Islet of Langerhans (tissue), 1 donor: ENCODE measurements around the gene EPS8L1.
"Not testable (repeated sequence)": the region's sequence is repeated elsewhere in the genome, so short reads cannot be mapped to it uniquely, and the experiment has no call there.

ENCODE experiments used
- FAIRE-seq: peaks from one replicate; lab custom pipeline; 2011; peaks lifted over from hg19 to GRCh38; lab: Jason Lieb, UNC

The EPS8L1 gene

DNA sequence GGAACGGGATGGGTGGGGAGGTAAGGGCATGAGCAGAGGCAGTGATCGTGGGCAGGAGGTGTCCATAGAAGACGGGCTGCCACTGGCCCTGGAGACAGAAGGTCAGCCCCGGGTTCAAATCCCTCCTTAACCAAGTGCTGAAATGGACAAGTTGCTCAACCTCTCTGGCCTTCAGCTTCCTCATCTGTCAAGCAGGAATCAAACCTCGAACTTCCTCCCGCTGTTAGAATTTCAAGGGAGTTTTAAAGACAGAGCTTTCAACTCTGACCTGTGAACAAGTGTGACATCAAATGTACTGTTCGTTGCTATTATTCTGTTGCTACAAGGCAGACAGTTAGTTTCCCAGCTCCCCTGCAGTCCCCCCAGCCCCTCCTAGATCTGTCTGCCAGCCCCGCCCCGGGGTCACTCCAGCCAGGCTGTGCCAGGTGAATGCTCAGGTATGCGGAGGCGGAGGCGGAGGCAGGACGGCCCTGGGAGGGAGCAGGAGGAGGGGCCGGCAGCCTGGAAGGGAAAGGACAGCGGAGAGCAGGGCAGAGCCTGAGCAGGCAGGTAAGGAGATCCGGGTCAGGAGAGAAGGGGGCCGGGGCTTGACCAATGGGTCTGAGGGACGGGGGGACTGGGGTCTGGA is at the start of gene EPS8L1:
TSS of gene EPS8L1 (plus strand) at position 499 of the 628 bp plus-strand sequence. CDS start 576 bp downstream, outside the sequence.
- no peak for FAIRE-seq

DNA sequence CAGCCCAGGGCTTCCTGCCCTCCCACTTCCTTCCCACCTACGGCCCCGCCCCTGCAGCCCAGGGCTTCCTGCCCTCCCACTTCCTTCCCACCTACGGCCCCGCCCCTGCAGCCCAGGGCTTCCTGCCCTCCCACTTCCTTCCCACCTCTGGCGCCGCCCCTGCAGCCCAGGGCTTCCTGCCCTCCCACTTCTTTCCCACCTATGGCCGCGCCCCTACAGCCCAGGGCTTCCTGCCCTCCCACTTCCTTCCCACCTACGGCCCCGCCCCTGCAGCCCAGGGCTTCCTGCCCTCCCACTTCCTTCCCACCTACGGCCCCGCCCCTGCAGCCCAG is 48.6 kb upstream of the EPS8L1 start:
- not testable (repeated sequence) for FAIRE-seq

DNA sequence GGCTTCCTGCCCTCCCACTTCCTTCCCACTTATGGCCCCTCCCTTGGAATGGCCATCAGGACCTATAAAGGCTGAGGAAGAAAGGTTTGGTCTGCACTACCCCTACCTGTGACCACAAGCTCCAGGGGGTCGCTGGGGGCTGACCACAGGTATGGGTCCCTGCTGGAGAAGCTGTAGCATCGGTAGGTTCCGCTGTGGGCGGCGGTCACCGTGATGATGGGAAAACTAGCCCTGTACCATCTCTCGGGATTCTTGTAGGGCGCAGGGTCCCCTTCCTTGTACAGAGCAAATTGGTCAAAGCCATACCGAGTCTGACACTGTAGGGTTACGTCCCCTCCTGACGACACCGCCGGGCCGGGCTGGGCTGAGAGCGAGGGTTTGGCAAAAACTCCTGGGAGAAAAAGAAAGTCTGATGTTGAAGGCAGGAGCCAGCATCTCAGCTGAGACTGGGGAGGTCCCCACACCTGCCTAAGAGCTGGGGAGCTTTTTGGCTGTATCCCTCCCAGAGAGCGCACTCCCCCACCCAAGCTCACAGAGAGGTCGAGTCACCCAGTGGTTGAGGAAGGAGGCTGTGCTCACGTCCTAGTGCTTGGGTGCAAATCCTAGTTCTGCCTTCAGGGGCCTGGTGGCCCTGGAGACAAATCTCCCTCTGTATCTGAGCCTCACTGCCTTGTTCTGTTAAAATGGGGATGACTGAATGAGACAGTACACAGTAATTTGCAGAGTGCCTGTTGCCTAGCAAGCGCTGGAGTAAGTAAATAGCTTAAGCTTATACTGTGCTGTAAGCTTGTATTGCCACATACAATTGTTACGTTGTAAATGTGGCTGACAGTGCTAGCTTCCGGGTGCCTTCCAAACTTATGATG is 48.0 kb upstream of the EPS8L1 start:
- no peak for FAIRE-seq

DNA sequence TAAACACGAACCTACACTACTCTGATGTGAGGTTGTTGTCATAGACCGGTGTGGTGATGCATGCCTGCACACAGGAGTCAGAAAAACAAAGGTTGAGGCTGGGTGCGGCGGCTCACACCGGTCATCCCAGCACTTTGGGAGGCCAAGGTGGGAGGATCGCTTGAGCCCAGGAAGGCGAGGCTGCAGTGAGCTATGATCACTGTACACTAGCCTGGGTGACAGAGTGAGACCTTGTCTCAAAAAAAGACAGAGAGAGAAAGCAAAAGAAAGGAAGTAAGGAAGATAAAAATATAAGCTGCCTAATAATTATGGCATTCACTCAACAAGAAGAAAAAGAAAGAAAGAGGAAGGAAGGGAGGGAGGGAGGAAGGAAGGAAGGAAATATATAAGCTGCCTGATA is 46.9 kb upstream of the EPS8L1 start:
- FAIRE-seq: no peak

DNA sequence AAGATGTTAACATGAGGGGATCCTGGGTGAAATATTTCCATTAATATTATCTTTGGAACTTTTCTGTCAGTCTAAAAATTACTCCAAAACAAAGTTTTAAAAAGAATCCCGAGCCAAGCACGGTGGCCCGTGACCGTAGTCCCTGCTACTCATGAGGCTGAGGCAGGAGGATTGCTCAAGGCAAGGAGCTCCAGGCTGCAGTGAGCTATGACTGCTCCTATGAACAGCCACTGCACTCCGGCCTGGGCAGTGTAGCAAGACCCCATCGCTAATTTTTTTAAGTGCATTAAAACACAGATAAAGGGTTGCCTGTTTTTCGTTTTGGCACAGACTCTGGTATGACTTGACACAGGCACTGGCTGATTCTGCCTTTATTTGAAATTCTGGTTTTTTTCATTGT is 44.5 kb upstream of the EPS8L1 start:
- no peak for FAIRE-seq

DNA sequence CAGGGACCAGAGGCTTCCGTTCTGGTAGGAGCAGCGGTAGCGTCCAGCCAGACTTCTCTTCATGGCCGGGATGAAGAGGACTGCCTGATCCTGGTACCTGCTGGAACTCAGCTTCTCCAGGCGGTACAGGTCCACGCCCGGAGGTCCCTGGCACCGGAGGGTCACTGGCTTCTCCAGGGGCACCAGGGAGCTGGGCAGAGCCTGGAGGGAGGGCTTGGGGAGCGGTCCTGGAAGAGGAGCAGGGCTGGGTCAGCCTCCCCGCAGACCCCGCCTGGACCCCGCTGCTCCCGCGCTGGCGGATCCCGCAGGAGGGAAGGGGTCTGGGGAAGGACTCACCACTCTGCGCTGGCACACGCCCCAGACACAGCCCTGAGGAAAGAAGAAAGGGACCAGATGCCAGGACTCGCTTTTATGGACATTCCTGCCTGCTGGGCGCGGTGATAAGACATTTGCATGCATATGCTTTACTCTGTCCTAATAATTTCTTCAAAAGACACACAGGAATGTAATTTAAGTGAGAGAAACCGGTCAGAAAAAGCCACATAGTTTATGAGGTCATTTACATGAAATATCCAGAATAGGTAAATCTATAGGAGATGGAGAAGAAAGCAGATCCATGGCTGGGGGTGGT is 43.4 kb upstream of the EPS8L1 start:
- FAIRE-seq: no peak

DNA sequence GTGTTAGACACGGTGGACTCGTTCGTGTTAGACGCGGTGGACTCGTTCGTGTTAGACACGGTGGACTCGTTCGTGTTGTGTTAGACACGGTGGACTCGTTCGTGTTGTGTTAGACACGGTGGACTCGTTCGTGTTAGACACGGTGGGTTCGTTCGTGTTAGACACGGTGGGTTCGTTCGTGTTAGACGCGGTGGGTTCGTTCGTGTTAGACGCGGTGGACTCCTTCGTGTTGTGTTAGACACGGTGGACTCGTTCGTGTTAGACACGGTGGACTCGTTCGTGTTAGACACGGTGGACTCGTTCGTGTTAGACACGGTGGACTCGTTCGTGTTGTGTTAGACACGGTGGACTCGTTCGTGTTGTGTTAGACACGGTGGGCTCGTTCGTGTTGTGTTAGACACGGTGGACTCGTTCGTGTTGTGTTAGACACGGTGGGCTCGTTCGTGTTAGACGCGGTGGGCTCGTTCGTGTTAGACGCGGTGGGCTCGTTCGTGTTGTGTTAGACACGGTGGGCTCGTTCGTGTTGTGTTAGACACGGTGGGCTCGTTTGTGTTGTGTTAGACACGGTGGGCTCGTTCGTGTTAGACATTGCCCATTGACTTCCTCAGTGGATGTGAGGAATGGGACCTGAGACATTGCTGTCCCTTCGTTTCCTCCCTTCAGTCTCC is 42.6 kb upstream of the EPS8L1 start:
- not testable (repeated sequence) for FAIRE-seq

DNA sequence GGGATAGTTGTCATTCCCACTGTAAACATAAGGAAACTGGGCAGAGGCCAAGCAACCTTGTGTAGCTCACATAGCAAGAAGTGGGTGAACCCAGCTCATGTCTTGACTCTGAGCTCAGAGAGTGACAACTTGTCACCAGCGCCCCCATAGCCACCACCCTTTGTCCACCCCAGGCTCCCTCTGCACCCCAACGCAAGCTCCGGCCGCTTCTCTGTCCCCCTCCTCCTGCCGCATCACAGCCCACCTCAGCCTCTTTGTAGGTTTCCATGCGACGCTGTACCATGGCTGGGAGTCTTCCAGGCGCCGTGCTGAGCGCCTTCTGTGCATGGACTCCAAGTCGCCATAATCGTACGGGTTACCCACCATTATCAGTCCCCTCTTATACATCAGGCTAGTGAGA is 40.9 kb upstream of the EPS8L1 start:
- no peak for FAIRE-seq

DNA sequence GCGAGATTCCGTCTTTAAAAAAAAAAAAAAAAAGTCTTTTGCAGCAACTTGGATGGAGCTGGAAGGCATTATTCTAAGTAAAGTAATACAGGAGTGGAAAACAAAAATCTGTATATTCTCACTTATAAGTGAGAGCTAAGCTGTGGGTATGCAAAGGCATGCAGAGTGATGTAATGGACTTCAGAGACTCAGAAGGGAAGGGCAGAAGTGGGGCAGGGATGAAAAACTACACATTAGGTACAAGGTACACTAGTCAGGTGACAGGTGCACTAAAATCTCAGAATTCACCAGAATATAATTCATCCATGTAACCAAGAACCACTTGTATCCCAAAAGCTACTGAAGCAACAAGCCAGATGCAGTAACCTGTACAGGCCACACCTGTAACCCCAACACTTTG is 39.6 kb upstream of the EPS8L1 start:
- no peak for FAIRE-seq

DNA sequence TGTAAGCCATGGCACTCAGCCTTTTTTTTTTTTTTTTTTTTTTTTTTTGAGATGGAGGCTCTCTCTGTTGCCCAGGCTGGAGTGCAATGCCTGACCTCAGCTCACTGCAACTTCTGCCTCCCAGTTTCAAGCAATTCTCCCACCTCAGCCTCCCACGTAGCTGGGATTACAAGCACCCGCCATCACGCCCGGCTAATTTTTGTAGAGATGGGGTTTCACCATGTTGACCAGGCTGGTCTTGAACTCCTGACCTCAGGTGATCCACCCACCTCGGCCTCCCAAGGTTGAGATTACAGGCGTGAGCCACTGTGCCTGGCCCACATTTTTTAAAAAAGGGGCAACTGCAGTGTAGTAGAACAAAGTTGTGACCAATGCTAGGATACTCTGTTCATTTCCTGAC is 38.1 kb upstream of the EPS8L1 start:
- FAIRE-seq: not testable (repeated sequence)

DNA sequence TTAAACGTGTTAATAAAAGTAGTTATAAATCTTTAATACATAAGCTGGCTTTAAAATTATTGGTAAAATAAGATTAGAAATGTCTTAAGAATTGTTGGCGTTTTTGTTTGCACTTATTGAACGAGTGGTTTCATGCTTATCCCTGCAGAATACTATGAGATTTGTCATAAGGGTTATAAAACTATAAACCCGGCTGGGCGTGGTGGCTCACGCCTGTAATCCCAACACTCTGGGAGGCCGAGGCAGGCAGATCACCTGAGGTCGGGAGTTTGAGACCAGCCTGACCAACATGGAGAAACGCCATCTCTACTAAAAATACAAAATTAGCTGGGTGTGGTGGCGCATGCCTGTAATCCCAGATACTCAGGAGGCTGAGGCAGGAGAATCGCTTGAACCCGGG is 35.0 kb upstream of the EPS8L1 start:
- not testable (repeated sequence) for FAIRE-seq

DNA sequence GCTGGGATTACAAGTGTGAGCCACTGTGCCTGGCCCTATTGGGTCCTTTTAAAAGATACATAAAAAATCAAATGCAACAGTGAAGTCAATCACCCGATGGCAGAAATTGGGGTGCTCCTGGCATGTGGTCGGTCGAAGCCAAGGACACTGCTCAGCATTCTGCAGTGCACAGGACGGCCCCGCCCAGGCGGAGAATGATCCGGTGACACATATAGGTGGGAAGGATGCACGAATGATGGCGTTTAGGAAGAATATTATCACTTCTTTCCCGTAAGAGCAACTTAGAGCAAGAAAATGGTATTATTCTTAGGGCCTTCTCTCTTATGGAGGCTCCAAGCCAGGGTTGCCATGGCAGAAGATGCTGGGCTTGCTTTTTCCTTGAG is 34.4 kb upstream of the EPS8L1 start:
- FAIRE-seq: no peak

DNA sequence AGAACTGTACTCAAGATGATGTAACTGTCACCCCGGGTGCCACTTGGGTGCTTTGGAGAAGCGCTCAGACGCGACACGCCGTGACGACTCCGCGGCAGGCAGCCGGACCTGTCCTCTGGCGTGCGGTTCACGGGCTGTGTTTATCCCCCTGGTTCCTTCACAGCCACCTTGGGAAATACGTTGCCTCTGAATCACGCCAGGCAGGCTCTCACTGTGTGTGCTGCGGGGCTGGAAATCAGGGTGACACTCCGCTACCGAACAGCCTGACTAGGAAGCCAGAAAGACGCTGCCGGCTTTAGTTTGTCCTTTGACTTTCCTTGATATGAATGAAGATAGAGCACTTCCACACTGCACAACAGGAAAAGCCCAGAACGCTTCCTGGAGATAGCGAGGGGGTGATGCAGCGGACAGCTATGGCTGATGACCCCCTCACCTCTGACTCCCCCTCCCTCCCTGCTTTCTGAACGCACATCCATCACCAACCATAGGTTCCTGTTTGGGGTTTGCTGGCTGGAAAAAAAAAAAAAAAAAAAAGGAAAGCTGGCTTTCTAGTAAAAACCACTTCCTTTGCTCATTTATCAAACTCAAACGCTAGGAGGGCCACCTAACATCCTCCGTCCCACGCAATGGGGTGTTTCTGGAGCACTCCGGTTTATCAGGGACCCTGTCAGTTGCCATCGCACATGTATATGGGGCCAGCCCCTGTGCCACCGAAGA is 33.9 kb upstream of the EPS8L1 start:
- no peak for FAIRE-seq

DNA sequence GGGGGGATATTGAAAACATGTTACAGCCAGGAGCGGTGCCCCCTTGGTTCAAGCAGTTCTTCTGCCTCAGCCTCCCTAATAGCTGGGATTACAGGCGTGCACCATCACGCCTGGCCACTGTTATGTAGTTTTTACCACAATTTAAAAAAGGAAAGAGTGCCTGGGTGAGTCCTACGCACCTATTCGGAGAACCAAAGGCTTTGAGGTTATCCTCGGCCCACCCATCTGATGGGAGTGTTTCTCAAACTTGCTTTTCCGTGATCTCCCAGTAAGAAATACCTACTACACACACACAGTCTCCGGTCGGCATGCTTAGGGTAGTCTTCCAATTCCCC is 33.4 kb upstream of the EPS8L1 start:
- no peak for FAIRE-seq

DNA sequence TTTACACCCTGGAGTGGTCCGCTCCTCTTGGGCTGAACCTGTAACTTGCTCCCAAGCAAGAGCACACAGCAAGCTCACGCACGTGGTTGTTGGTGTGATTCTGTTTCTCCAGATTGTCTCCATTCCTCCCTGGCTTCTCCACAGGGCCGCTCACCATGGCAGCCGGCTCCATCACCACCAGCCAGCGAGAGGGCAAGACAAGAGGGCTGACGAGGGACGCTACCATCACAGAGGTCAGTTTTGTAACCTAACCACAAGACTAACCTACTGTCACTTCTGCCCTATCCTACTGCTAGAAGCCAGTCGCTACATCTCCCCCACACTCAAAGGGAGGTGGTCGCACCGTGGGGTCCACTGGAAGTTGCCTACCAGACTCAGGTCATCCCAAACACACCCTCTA is 33.0 kb upstream of the EPS8L1 start:
- FAIRE-seq: no peak

DNA sequence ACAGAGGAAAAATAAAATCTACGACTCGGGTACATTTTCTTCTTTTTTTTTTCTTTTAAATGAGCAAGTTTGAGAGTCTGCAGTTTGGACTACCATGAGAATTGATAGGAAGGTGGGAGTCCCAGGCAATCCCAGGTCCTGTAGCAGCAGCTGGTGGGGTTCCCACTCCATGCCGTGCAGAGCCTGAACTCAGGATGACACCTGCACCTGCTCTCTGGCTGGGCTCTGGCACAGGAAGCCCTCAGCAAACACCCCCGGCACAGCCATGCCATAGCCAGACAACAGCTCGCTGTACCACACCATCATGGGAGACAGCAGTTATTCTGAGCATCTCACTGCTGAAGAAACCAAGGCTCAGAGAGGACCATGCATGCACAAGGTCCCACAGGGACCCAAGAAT is 31.4 kb upstream of the EPS8L1 start:
- no peak for FAIRE-seq

DNA sequence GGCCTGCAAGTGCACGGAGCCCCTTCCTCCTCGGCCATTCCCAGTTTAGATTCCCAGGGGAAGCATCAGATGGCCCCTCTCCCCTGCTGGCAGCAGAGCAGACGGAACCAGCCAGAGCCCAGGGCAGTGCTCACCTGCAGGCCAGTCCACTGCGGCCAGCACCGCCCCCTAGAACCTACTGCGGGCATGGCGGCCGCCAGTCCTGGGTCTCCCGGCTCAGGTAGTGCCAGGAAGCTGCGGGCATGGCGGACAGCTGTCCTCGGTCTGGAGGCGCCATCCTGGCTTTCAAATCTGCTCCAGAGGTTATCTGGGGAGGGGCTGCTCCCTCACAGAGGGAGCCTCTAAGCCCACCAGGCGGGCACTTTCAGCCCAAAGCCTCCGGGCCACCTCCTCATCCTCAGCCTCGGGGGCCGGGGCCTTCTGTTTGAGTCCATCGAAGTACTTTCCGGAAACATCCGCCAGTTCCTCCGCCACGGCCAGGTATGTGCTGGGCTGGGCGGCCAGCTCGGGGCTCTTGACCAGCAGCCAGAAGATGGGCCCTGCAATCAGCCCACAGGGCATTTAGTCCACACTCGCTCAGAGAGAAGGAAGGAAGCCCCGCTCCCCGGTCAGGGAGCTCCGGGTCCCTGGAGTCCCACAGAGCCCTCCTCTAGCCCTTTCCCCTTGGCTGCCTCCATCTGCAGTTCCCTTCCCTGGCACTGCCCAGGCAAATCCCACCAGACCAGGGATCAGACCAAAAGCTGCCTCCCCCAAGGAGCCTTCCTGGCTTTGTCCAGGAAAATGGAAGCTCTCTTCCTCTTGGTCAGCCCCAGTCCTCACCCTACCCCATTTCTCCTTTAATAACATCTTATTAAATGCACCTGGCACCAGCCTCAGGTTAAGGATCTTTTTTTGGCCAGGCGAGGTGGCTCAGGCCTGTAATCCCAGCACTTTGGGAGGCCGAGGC is 30.6 kb upstream of the EPS8L1 start:
- no peak for FAIRE-seq

DNA sequence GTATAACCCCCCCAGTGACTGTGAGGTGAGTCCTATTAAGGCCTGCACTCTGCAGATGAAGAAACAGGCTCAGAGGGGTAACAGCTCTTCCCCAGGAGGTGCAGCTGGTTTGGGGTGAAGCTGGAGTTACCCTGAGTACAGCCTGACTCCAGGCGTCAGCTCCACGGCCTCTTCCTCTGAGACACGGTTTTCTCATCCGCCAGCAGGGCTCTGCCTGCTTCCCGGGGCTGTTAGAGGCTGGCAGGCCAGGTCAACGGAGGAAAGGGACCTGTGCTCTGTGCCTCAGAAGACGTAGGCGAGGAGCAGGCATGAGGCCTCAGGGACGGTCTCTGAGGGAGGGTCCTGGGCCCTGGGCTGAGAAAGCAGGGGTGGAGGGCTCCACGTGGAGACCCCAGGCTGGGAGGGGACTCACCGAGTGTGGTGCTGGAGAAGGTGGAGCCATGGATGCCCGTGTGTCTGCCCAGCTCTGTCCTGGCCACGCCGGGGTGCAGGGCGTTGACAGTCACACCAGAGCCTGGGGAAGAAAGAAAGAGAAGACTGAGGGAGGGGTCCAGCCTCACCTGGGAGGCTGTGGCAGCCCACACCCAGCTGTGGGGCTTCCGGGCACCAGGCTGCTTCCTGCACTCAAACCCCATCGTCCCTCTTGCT is 28.6 kb upstream of the EPS8L1 start:
- FAIRE-seq: no peak

DNA sequence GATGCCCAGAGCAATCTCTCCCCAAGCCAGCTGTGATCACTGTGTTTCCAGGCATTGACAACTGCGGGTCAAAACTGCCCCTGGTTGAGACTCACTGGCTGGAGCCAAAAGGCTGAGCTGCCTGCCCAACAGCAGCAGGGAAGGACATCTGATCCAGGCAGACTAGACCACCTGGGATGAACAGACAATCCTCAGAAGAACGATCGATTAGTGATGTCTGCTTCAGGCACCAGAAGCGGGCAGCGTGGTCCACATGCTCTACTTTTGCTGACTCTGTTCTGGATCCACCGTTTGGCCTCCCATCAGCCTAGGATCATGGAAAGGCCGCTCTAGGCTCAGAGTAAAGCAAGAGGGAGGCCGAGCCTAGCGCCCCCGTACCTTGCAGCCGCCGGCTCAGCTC is 27.7 kb upstream of the EPS8L1 start:
- no peak for FAIRE-seq

DNA sequence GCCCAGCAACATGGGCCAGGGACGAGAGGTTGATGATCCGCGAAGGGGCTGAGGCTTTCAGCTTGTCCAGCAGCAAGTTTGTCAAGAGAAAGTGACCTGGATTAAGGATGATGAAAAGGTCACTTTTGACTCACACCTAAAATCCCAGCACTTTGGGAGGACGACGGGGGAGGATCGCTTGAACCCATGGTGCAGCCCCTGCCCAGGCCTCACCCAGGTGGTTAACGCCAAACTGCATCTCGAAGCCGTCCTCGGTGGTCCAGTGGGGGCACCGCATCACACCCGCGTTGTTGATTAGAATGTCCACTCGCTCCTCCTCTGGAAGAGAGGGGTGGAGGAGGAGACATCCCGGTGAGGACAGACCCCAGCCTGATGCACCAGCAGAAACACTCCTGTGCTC is 27.2 kb upstream of the EPS8L1 start:
- no peak for FAIRE-seq
